HepG2 (cell line): ENCODE measurements around the gene SNX30. TPM values are rescaled to one million over a fixed set of nuclear protein-coding genes. Genes with fewer than 3 reads are reported as not detected.

Source experiments
- ARID4A ChIP-seq: sonication (generic); formaldehyde crosslinking; IDR thresholded peaks from 2 replicates; pipeline ENCODE4 v1.5.0; 2020; ENCODE audit warnings: mild to moderate bottlenecking, missing genetic modification reagents, borderline replicate concordance
- DPF2 ChIP-seq: sonication (generic); formaldehyde crosslinking; IDR thresholded peaks from 2 replicates; pipeline ENCODE4 v1.4.0; 2020; ENCODE audit warnings: mild to moderate bottlenecking, low read depth, missing genetic modification reagents, borderline replicate concordance
- DRAP1 ChIP-seq: IDR thresholded peaks from 2 replicates; pipeline ENCODE4 v1.6.1; 2016; ENCODE audit warnings: missing genetic modification reagents, missing compliant biosample characterization
- FOXA3 ChIP-seq: IDR thresholded peaks from 2 replicates; pipeline ENCODE4 v1.6.1; 2016; ENCODE audit warnings: missing genetic modification reagents, missing compliant biosample characterization
- HMGXB4 ChIP-seq, 2 experiments: sonication (generic) in 1 of 2; formaldehyde crosslinking in 1 of 2; IDR thresholded peaks; 2 replicates each; pipeline versions ENCODE4 v1.4.0 to v1.6.1; 2018 to 2020; ENCODE audit warnings: missing genetic modification reagents in 2 of 2, borderline replicate concordance in 1 of 2, low read depth in 1 of 2, mild to moderate bottlenecking in 1 of 2, missing biosample characterization in 1 of 2
- KMT2A ChIP-seq: sonication (generic); formaldehyde crosslinking; IDR thresholded peaks from 2 replicates; pipeline ENCODE4 v1.4.0; 2020; ENCODE audit warnings: missing genetic modification reagents
- MEF2D ChIP-seq: sonication (generic); formaldehyde crosslinking; IDR thresholded peaks from 2 replicates; pipeline ENCODE4 v1.5.1; 2020; ENCODE audit warnings: mild to moderate bottlenecking, missing genetic modification reagents
- NCOA2 ChIP-seq: sonication (generic); formaldehyde crosslinking; IDR thresholded peaks from 2 replicates; pipeline ENCODE4 v1.8.0; 2022; ENCODE audit warnings: inconsistent platforms
- NFATC3 ChIP-seq: sonication (generic); formaldehyde crosslinking; IDR thresholded peaks from 2 replicates; pipeline ENCODE4 v1.5.1; 2020; ENCODE audit warnings: mild to moderate bottlenecking, missing genetic modification reagents
- RARA ChIP-seq: IDR thresholded peaks from 2 replicates; pipeline ENCODE4 v1.6.1; 2016; ENCODE audit warnings: missing genetic modification reagents, missing compliant biosample characterization
- SMC3 ChIP-seq: IDR thresholded peaks from 2 replicates; pipeline ENCODE4 v1.6.1; 2011; ENCODE audit warnings: low read length, improper control_type of control experiment
- TARDBP ChIP-seq: sonication (generic); formaldehyde crosslinking; IDR thresholded peaks from 2 replicates; pipeline ENCODE4 v1.8.0; 2022; ENCODE audit warnings: mild to moderate bottlenecking, missing genetic modification reagents
- THRA ChIP-seq: sonication (generic); formaldehyde crosslinking; IDR thresholded peaks from 2 replicates; pipeline ENCODE4 v1.4.0; 2020; ENCODE audit warnings: missing genetic modification reagents, borderline replicate concordance
- XBP1 ChIP-seq: sonication (generic); formaldehyde crosslinking; IDR thresholded peaks from 2 replicates; pipeline ENCODE4 v1.5.0; 2020; ENCODE audit warnings: missing genetic modification reagents
- ZNF280D ChIP-seq: sonication (generic); formaldehyde crosslinking; IDR thresholded peaks from 2 replicates; pipeline ENCODE4 v1.5.1; 2020; ENCODE audit warnings: mild to moderate bottlenecking, missing genetic modification reagents
- ZNF629 ChIP-seq: sonication (generic); formaldehyde crosslinking; conservative IDR thresholded peaks from 2 replicates; pipeline ENCODE4 v1.5.0; 2020; ENCODE audit warnings: missing genetic modification reagents
- ZNF644 ChIP-seq: IDR thresholded peaks from 2 replicates; pipeline ENCODE4 v1.6.1; 2016; ENCODE audit warnings: low read depth
- polyA plus RNA-seq, 8 experiments: library from polyadenylated mRNA; depleted of rRNA in 3 of 8; stranded (reverse) in 7 of 8; unstranded in 1 of 8; fragments of >200 nt; fragmentation: Illumina TruSeq in 4 of 8; extraction: Trizol in 4 of 8; gene quantifications; 2 replicates each; pipeline versions ENCODE4 v1.2.1 to v1.2.3, GENCODE V29; 2011 to 2016; ENCODE audit warnings: low read depth in 4 of 8, missing spikeins in 1 of 8, mixed read lengths in 1 of 8; ENCODE audit not compliant: insufficient read depth in 1 of 8
- total RNA-seq, 5 experiments: library from RNA; depleted of rRNA; stranded (reverse); fragments of >200 nt; fragmentation: Illumina TruSeq; extraction: Trizol; gene quantifications; 2 replicates each; pipeline ENCODE4 v1.2.3, GENCODE V29; 2016; ENCODE audit warnings: low read depth in 1 of 5

SNX30 gene
- total and polyA plus RNA-seq, 2 of the 13 experiments (the other 11 are each of a cell fraction or from before 2014, with no cell fraction given) = 4.4 to 12.4 TPM

GRCh38 chr9:112731971-112732370, 18.6 kb upstream of the SNX30 start (continued):
- peak; percentile 19 for TF ChIP-seq DPF2 (CRISPR knock-in tag)
- 0 out of 2 replicates have a peak, but pooled peaks have one; percentile 20 for TF ChIP-seq TARDBP
- TF ChIP-seq FOXA3 = peak; percentile 26; the same call in 1 of the 2 replicates
- TF ChIP-seq XBP1 (CRISPR knock-in tag) = no peak
- peak; percentile 49; the same call in 1 of the 2 replicates for TF ChIP-seq THRA
- TF ChIP-seq KMT2A (CRISPR knock-in tag) = no peak
- peak; percentile 73 for TF ChIP-seq NCOA2 (CRISPR knock-in tag)
- TF ChIP-seq NFATC3 = no peak
- TF ChIP-seq MEF2D (CRISPR knock-in tag) = peak; percentile 57; the same call in 1 of the 2 replicates
- TF ChIP-seq SMC3 = peak; percentile 15; the same call in 1 of the 2 replicates
- TF ChIP-seq ZNF644 (CRISPR knock-in tag) = no peak; the same call in 1 of the 2 replicates
- TF ChIP-seq RARA (CRISPR knock-in tag) = peak; percentile 70
- peak; percentile 70; the same call in 1 of the 2 replicates for TF ChIP-seq ZNF280D
- peak; percentile 67 for TF ChIP-seq DRAP1 (CRISPR knock-in tag)
- TF ChIP-seq ARID4A (CRISPR knock-in tag) = 0 out of 2 replicates have a peak, but pooled peaks have one; percentile 11
- TF ChIP-seq ZNF629 (CRISPR knock-in tag) = peak; percentile 35; the same call in 1 of the 2 replicates
- TF ChIP-seq HMGXB4 (CRISPR knock-in tag; IDR thresholded peaks at IDR 0.05; ENCODE audit: borderline replicate concordance in 1 of 2, low read depth in 1 of 2) = peak in 1 of 2 experiments; percentile 33; a peak in 1 of 4 replicates
